Sigmoid colon (tissue), 7 donors: Measurements from ENCODE around the gene CFHR1. TPM values are rescaled to one million over a fixed set of nuclear protein-coding genes. Genes with fewer than 3 reads are reported as not detected.
"Not testable (repeated sequence)": the region's sequence is repeated elsewhere in the genome, so short reads cannot be mapped to it uniquely, and the experiment has no call there.

Source experiments
- DNase-seq: peaks from one replicate; pipeline ENCODE4 v3.0.0-alpha.2; 2019
- H3K27ac ChIP-seq, 4 donors: fragments of 200-600 bp; sonication (generic); one replicate each; pipeline ENCODE4 v1.5.1; 2016 to 2019; ENCODE audit warnings: mild to moderate bottlenecking in 1 of 4
- H3K27me3 ChIP-seq, 3 donors: fragments of 200-600 bp; sonication (generic); one replicate each; pipeline ENCODE4 v1.5.1; 2019; ENCODE audit warnings: mild to moderate bottlenecking in 1 of 3
- H3K36me3 ChIP-seq, 4 donors: fragments of 200-600 bp; sonication (generic); one replicate each; pipeline ENCODE4 v1.5.1; 2016 to 2019
- H3K4me1 ChIP-seq, 4 donors: fragments of 200-600 bp; sonication (generic); one replicate each; pipeline ENCODE4 v1.5.1; 2017 to 2019
- H3K4me3 ChIP-seq, 4 donors: fragments of 200-600 bp; sonication (generic); one replicate each; pipeline ENCODE4 v1.5.1; 2017 to 2019; ENCODE audit warnings: mild to moderate bottlenecking in 2 of 4, moderate library complexity in 1 of 4
- H3K9me3 ChIP-seq, 4 donors: fragments of 200-600 bp in 3 of 4; sonication (generic) in 3 of 4; one replicate each; pipeline versions ENCODE4 v1.5.1 to v1.6.1; 2013 to 2019
- CTCF ChIP-seq, 4 experiments: fragments of 450-650 bp in 3 of 4; fragments of 200-600 bp in 1 of 4; IDR thresholded peaks; one replicate each; pipeline ENCODE4 v1.5.1; 2016 to 2019; ENCODE audit warnings: antibody characterized with exemption in 4 of 4, mild to moderate bottlenecking in 3 of 4, moderate library complexity in 2 of 4
- EP300 ChIP-seq, 4 donors: sonication (generic); formaldehyde crosslinking; IDR thresholded peaks; one replicate each; pipeline ENCODE4 v1.6.1; 2017; ENCODE audit warnings: antibody characterized with exemption in 4 of 4
- POLR2A ChIP-seq, 2 donors: fragments of 450-650 bp; IDR thresholded peaks; one replicate each; pipeline ENCODE4 v1.6.1; 2016; ENCODE audit warnings: antibody characterized with exemption in 2 of 2, mild to moderate bottlenecking in 2 of 2, moderate library complexity in 2 of 2
- POLR2AphosphoS5 ChIP-seq, 4 donors: sonication (generic); formaldehyde crosslinking; IDR thresholded peaks; one replicate each; pipeline ENCODE4 v1.6.1; 2017; ENCODE audit warnings: antibody characterized with exemption in 4 of 4
- WGBS, 2 donors: extraction: QIAGEN DNeasy Blood & Tissue Kit; methylation state at CpG; one replicate each; pipeline ENCODE4 v1.1.7; 2013; 5-methylcytosine and 5-hydroxymethylcytosine counted together
- intact Hi-C: fragments of 100-400 bp; cut with DNase I; formaldehyde crosslinking; loops from one replicate; pipeline ENCODE4 v1.15.1; 2023
- polyA plus RNA-seq, 3 donors: library from polyadenylated mRNA; stranded (reverse); fragments of 200-250 nt; gene quantifications; one replicate each; pipeline ENCODE4 v1.2.3, GENCODE V29; 2013
- total RNA-seq, 4 donors: library from RNA; depleted of rRNA; stranded (reverse); fragments of >200 nt; gene quantifications; one replicate each; pipeline ENCODE4 v1.1.0, GENCODE V29; 2016
- donor health status: healthy with polysubstance abuse.
- donor health status: Bipolar disorder and iron deficiency.
- donor health status: healthy.

The CFHR1 gene
- total RNA-seq = under 1 TPM in 1 of 4 donors, not detected in 3; 0.36 TPM
- under 1 TPM in 1 of 3 donors, not detected in 2; 0.22 TPM for polyA plus RNA-seq

- H3K27me3 ChIP-seq, intact Hi-C loops, H3K9me3 ChIP-seq, H3K4me3 ChIP-seq, H3K36me3 ChIP-seq, H3K4me1 ChIP-seq, DNase-seq, H3K27ac ChIP-seq: not testable (repeated sequence)
- WGBS, 2 donors = no CpG with 5 or more reads among the region's 1 CpG
Measured at GRCh38 chr1:196819531-196819930, at the start of gene CFHR1. TSS of gene CFHR1 (plus strand) at chr1:196819731. CDS start at chr1:196819845, 114 bp downstream.

DNA sequence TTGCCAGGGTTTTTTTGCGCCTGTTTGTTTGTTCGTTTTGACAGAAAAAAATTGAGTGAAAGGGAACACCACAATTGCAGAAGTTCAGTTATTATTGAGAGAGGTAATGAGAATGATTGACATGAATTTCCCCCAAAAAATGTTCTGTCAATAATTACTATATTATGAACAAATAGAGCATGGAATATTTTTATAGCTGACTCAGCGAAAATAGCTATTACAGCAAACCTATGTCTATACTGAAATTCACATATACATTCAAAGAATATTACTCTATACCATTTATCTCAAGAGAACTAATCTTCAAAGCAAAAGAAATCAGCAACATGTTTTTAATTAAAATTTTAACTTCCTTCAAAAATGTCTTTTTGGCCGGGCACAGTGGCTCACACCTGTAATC lies 49.7 kb upstream of the CFHR1 start:
- H3K4me3 ChIP-seq, H3K27me3 ChIP-seq, H3K4me1 ChIP-seq, H3K36me3 ChIP-seq, intact Hi-C loops, H3K9me3 ChIP-seq, DNase-seq, H3K27ac ChIP-seq: not testable (repeated sequence)
- 84 to 91% methylated on average over 4 of the region's 4 CpGs for WGBS, 2 donors

DNA sequence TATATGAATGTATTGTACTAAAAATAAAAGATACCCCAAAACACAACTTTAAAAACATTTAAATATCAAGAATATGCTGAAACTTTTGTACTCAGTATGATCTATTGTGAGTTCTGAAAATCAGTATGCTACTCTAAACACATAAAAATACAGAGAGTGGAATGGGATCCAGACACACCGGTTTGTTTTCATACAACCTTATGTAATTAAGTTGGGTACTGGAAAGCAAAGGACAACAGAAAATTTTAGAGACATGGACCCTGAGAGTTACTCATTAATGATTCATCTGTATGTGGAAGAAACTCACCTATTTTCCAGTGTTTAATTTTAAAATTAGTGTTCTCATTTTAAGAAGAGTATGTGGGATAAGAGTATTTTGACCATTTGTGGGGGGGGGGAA lies 45.8 kb upstream of the CFHR1 start:
- Histone ChIP-seq H3K27ac (no peak overlapping the region), H3K27me3 (no peaks in the 10 kb centered on the region), H3K4me3 (no peak overlapping the region), H3K36me3 (no peaks in the 10 kb centered on the region), H3K4me1 (no peaks in the 10 kb centered on the region), H3K9me3 (no peaks in the 10 kb centered on the region)
- intact Hi-C loops = no loop called here
- 87 to 97% methylated on average over 1 of the region's 1 CpG for WGBS, 2 donors
- no peak for DNase-seq
- TF ChIP-seq CTCF (IDR thresholded peaks at IDR 0.05) (no peak), POLR2AphosphoS5 (IDR thresholded peaks at IDR 0.05) (no peak)

GRCh38 chr1:196774175-196774574 lies 45.4 kb upstream of the CFHR1 start:
- no peak for DNase-seq
- Histone ChIP-seq H3K9me3 (no peaks in the 10 kb centered on the region), H3K4me1 (no peaks in the 10 kb centered on the region), H3K27me3 (no peaks in the 10 kb centered on the region), H3K27ac (no peak overlapping the region), H3K4me3 (no peak overlapping the region), H3K36me3 (no peaks in the 10 kb centered on the region)
- no peak for TF ChIP-seq POLR2A (IDR thresholded peaks at IDR 0.05)
- no peak for TF ChIP-seq CTCF (IDR thresholded peaks at IDR 0.05)
- TF ChIP-seq POLR2AphosphoS5 (IDR thresholded peaks at IDR 0.05) = no peak
- TF ChIP-seq EP300 (IDR thresholded peaks at IDR 0.05) = no peak
- 40 to 66% methylated on average over 2 of the region's 2 CpGs for WGBS, 2 donors
- intact Hi-C loops = no loop called here

GRCh38 chr1:196774603-196775002 lies 44.9 kb upstream of the CFHR1 start, which contains the start of gene CFHR3:
TSS of gene CFHR3 (plus strand) at chr1:196774840. CDS start at chr1:196774887, 47 bp downstream.
- H3K4me3 ChIP-seq = no peak within 1 kb of the TSS

GRCh38 chr1:196777603-196778002 lies 41.9 kb upstream of the CFHR1 start:
- H3K4me1 ChIP-seq = no peaks in the 10 kb centered on the region
- no peaks in the 10 kb centered on the region for H3K36me3 ChIP-seq
- WGBS, 2 donors = 87 to 91% methylated on average over 13 of the region's 13 CpGs
- H3K27me3 ChIP-seq = no peaks in the 10 kb centered on the region
- intact Hi-C loops = no loop called here
- TF ChIP-seq POLR2A (IDR thresholded peaks at IDR 0.05) = no peak
- no peak for TF ChIP-seq EP300 (IDR thresholded peaks at IDR 0.05)
- no peak for TF ChIP-seq POLR2AphosphoS5 (IDR thresholded peaks at IDR 0.05)
- no peak for TF ChIP-seq CTCF (IDR thresholded peaks at IDR 0.05)
- H3K9me3 ChIP-seq = no peaks in the 10 kb centered on the region
- no peak for DNase-seq
- no peak overlapping the region for H3K4me3 ChIP-seq
- H3K27ac ChIP-seq = no peak overlapping the region

More at GRCh38 chr1:196774603-196775002, 44.9 kb upstream of the CFHR1 start, which contains the start of gene CFHR3:
- H3K27ac ChIP-seq = no peak within 1 kb of the TSS
- H3K9me3 ChIP-seq = no peaks in the 10 kb centered on the region
- H3K4me1 ChIP-seq = no peaks in the 10 kb centered on the region
- intact Hi-C loops = no loop called here
- DNase-seq = no peak
- no peaks in the 10 kb centered on the region for H3K27me3 ChIP-seq
- H3K36me3 ChIP-seq = no peaks in the 10 kb centered on the region
- TF ChIP-seq EP300 (IDR thresholded peaks at IDR 0.05) (no peak), POLR2A (IDR thresholded peaks at IDR 0.05) (no peak), POLR2AphosphoS5 (IDR thresholded peaks at IDR 0.05) (no peak)
